IMR-90 (cell line): ENCODE results near the gene ADAMTS8. TPM values are rescaled to one million over a fixed set of nuclear protein-coding genes. Genes with fewer than 3 reads are reported as not detected.
A peak's percentile ranks its signal among the peaks of the same experiment; 100 is the strongest.

ENCODE experiments used
- ATAC-seq: fragments of 200-7000 bp; cut with Tn5 transposase; 2 replicates; pipeline ENCODE4 v1.9.1; 2020; ENCODE audit warnings: low read depth, mild to moderate bottlenecking, moderate library complexity
- BruUV-seq: library from RNA; stranded (reverse); fragments of 400-500 nt; replicated peaks from 2 replicates; lab custom pipeline; 2021; lab: Mats Ljungman, UMichigan
- CTCF ChIA-PET: fragments of 300-600 bp; formaldehyde crosslinking; extraction: SDS; loops from one replicate; lab custom pipeline; 2021; ENCODE audit warnings: antibody characterized with exemption; lab: Yijun Ruan, JAX
- POLR2A ChIA-PET: fragments of 300-600 bp; sonication (Branson Sonifier 250); formaldehyde crosslinking; loops from one replicate; lab custom pipeline; 2022; ENCODE audit warnings: antibody characterized with exemption; ENCODE audit not compliant: unreplicated experiment; lab: Charles Lee
- DNase-seq: peaks from one replicate; pipeline ENCODE4 v3.0.0; 2013
- H2AFZ ChIP-seq: replicated peaks from 2 replicates; pipeline ENCODE3; 2013; ENCODE audit warnings: low read length, mild to moderate bottlenecking; ENCODE audit not compliant: poor library complexity
- H2AK5ac ChIP-seq: 2 replicates; pipeline ENCODE4 v1.6.1; 2013; ENCODE audit warnings: low read depth, low read length, inconsistent platforms
- H2AK9ac ChIP-seq: replicated peaks from 2 replicates; pipeline ENCODE3; 2013; ENCODE audit warnings: mild to moderate bottlenecking, low read depth, low read length, moderate library complexity; ENCODE audit not compliant: poor library complexity
- H2BK120ac ChIP-seq: 2 replicates; pipeline ENCODE4 v1.6.1; 2013; ENCODE audit warnings: low read depth, low read length, inconsistent platforms
- H2BK15ac ChIP-seq: 3 replicates; pipeline ENCODE4 v1.6.1; 2013; ENCODE audit warnings: low read depth, low read length, inconsistent platforms
- H2BK20ac ChIP-seq: 2 replicates; pipeline ENCODE4 v1.6.1; 2013; ENCODE audit warnings: low read depth, mild to moderate bottlenecking, inconsistent platforms, low read length, moderate library complexity
- H2BK5ac ChIP-seq: 2 replicates; pipeline ENCODE4 v1.6.1; 2013; ENCODE audit warnings: mild to moderate bottlenecking, low read depth, low read length, inconsistent platforms; ENCODE audit not compliant: poor library complexity, severe bottlenecking
- H3K14ac ChIP-seq: replicated peaks from 2 replicates; pipeline ENCODE4 v1.6.1; 2013; ENCODE audit warnings: low read depth, low read length, inconsistent platforms
- H3K18ac ChIP-seq: 2 replicates; pipeline ENCODE4 v1.6.1; 2013; ENCODE audit warnings: low read depth, low read length, control low read depth
- H3K23ac ChIP-seq: 2 replicates; pipeline ENCODE4 v1.6.1; 2013; ENCODE audit warnings: low read depth, low read length, inconsistent platforms
- H3K27ac ChIP-seq: 2 replicates; pipeline ENCODE4 v1.5.1; 2013; ENCODE audit warnings: mild to moderate bottlenecking, control low read depth, low read length; ENCODE audit not compliant: insufficient read depth
- H3K27me3 ChIP-seq: 2 replicates; pipeline ENCODE4 v1.6.1; 2013; ENCODE audit warnings: low read length; ENCODE audit not compliant: control insufficient read depth, insufficient read depth
- H3K36me3 ChIP-seq: 2 replicates; pipeline ENCODE4 v1.6.1; 2013; ENCODE audit warnings: low read length, mixed read lengths; ENCODE audit not compliant: control insufficient read depth, insufficient read depth
- H3K4ac ChIP-seq: 2 replicates; pipeline ENCODE4 v1.6.1; 2013; ENCODE audit warnings: low read depth, low read length, inconsistent platforms
- H3K4me1 ChIP-seq: 2 replicates; pipeline ENCODE4 v1.6.1; 2013; ENCODE audit warnings: low read length, mixed read lengths; ENCODE audit not compliant: control insufficient read depth, insufficient read depth
- H3K4me2 ChIP-seq: 2 replicates; pipeline ENCODE4 v1.6.1; 2013; ENCODE audit warnings: low read depth, mild to moderate bottlenecking, control low read depth, low read length, moderate library complexity
- H3K4me3 ChIP-seq: 2 replicates; pipeline ENCODE4 v1.5.1; 2013; ENCODE audit warnings: low read depth, mild to moderate bottlenecking, control low read depth, low read length, moderate library complexity; ENCODE audit not compliant: insufficient read depth
- H3K56ac ChIP-seq: 2 replicates; pipeline ENCODE4 v1.6.1; 2013; ENCODE audit warnings: low read length, inconsistent platforms; ENCODE audit not compliant: insufficient read depth; ENCODE audit errors: extremely low read depth
- H3K79me1 ChIP-seq, 2 experiments: 2 replicates each; pipeline ENCODE4 v1.6.1; 2013; ENCODE audit warnings: low read length in 2 of 2, inconsistent platforms in 1 of 2, low read depth in 1 of 2
- H3K9ac ChIP-seq: 2 replicates; pipeline ENCODE4 v1.6.1; 2013; ENCODE audit warnings: low read depth, low read length, control low read depth
- H3K9me1 ChIP-seq: 2 replicates; pipeline ENCODE4 v1.6.1; 2013; ENCODE audit warnings: low read length, inconsistent platforms; ENCODE audit not compliant: insufficient read depth
- H3K9me3 ChIP-seq: 2 replicates; pipeline ENCODE4 v1.6.1; 2013; ENCODE audit warnings: low read length; ENCODE audit not compliant: control insufficient read depth, insufficient read depth
- H4K20me1 ChIP-seq: 2 replicates; pipeline ENCODE4 v1.6.1; 2013; ENCODE audit warnings: low read length, inconsistent platforms; ENCODE audit not compliant: insufficient read depth
- H4K5ac ChIP-seq: 2 replicates; pipeline ENCODE4 v1.6.1; 2013; ENCODE audit warnings: mild to moderate bottlenecking, low read depth, low read length, control low read depth
- H4K8ac ChIP-seq, 2 experiments: 2 replicates each; pipeline ENCODE4 v1.6.1; 2013; ENCODE audit warnings: low read depth in 2 of 2, low read length in 2 of 2, control low read depth in 1 of 2, inconsistent platforms in 1 of 2
- H4K91ac ChIP-seq: 2 replicates; pipeline ENCODE4 v1.6.1; 2013; ENCODE audit warnings: low read depth, low read length, inconsistent platforms; ENCODE audit not compliant: insufficient read depth
- BHLHE40 ChIP-seq: fragments of 150-350 bp; IDR thresholded peaks from 2 replicates; pipeline ENCODE4 v1.6.1; 2016; ENCODE audit warnings: mild to moderate bottlenecking, low read depth, low read length
- FOS ChIP-seq: fragments of 150-350 bp; IDR thresholded peaks from 2 replicates; pipeline ENCODE4 v1.6.1; 2016; ENCODE audit warnings: low read depth, low read length
- NFE2L2 ChIP-seq: fragments of 150-350 bp; IDR thresholded peaks from 2 replicates; pipeline ENCODE4 v1.6.1; 2016; ENCODE audit warnings: low read depth, mild to moderate bottlenecking, low read length
- RAD21 ChIP-seq: IDR thresholded peaks from 2 replicates; pipeline ENCODE4 v1.6.1; 2012; ENCODE audit warnings: low read length, improper control_type of control experiment
- RCOR1 ChIP-seq: IDR thresholded peaks from 2 replicates; pipeline ENCODE4 v1.6.1; 2012; ENCODE audit warnings: mild to moderate bottlenecking, low read length, improper control_type of control experiment; ENCODE audit not compliant: insufficient replicate concordance
- WGBS, 2 experiments: methylation state at CpG; one replicate each; pipeline versions ENCODE4 v1.1.5 to v1.1.7; 2013; ENCODE audit warnings: missing lambda C conversion rate in 2 of 2; ENCODE audit not compliant: insufficient read length in 1 of 2; ENCODE audit errors: extremely low coverage in 2 of 2; 5-methylcytosine and 5-hydroxymethylcytosine counted together
- dilution Hi-C: fragments of 300-500 bp; cut with HindIII; formaldehyde crosslinking; loops from one replicate; pipeline ENCODE4 v1.14.3; 2018; ENCODE audit warnings: low sequenced_read_pairs; ENCODE audit not compliant: unreplicated experiment
- in situ Hi-C: fragments of 300-500 bp; cut with MboI; formaldehyde crosslinking; loops from 3 replicates; pipeline ENCODE4 v1.14.3; 2019; ENCODE audit warnings: low sequenced_read_pairs, inconsistent platforms, mixed read lengths
- intact Hi-C: fragments of 100-400 bp; cut with micrococcal nuclease; formaldehyde crosslinking; loops from 2 replicates; pipeline ENCODE4 v1.10.0; 2022
- polyA plus RNA-seq, 3 experiments: library from polyadenylated mRNA; depleted of rRNA; stranded (reverse); fragments of >200 nt; gene quantifications; 2 replicates each; pipeline ENCODE4 v1.2.3, GENCODE V29; 2012; ENCODE audit warnings: low replicate concordance in 1 of 3
- total RNA-seq: library from RNA; depleted of rRNA; stranded (reverse); fragments of >200 nt; gene quantifications from 2 replicates; pipeline ENCODE4 v1.2.3, GENCODE V29; 2012
- TF ChIP-seq, protein P1 (sequence below): conservative IDR thresholded peaks from 2 replicates; pipeline ENCODE4 v1.5.1; 2012; ENCODE audit warnings: mild to moderate bottlenecking, low read depth, low read length, improper control_type of control experiment

ADAMTS8 gene
- total and polyA plus RNA-seq, 2 of the 4 experiments (the other 2 are of a cell fraction): under 0.01 to 0.60 TPM

DNA sequence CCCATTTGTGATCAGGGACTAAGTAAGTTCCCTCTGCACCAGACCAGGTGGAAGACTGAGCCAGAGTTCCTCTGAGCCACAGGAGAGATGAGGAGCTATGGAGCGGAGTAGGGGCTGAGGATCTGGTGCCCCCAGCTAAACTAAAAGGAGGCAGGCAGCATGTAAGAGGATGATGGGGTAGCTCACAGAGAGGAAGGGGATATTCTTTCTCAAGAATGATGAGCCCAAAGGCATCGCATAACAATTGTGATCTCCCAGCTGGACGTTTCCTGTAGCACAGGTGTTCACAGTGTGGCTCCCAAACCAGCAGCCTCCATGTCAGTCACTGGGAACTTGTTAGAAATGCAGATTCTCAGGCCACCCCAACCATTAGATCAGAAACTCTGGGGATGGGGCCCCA is 24.4 kb downstream of the ADAMTS8 start:
- H3K36me3 ChIP-seq: peaks cover 2% of the 10 kb centered on the region; the same call in 1 of the 2 replicates
- peak overlapping the region; percentile 95 for H2AK5ac ChIP-seq
- no peaks in the 10 kb centered on the region for H3K27me3 ChIP-seq
- H3K4me2 ChIP-seq: peak overlapping the region; percentile 56
- in situ Hi-C loops: loop anchor here (25.0 kb wide), 2 partner anchors 1483 to 1658 kb away; no protein-coding TSS in a partner anchor
- dilution Hi-C loops: no loop called here
- H3K23ac ChIP-seq: peak overlapping the region; percentile 79
- peak overlapping the region; percentile 13 for H2AFZ ChIP-seq
- H2AK9ac ChIP-seq: peak overlapping the region; percentile 77
- H4K8ac ChIP-seq: peak overlapping the region; percentile 1 to 72; a peak in 2 of 4 replicates
- peak overlapping the region; percentile 33; the same call in 2 of the 3 replicates for H2BK15ac ChIP-seq
- CTCF ChIA-PET: interaction anchor here (1.5 kb wide), 1 partner anchor 13 kb away, joined by 3 read pairs; no protein-coding TSS in a partner anchor
- peak overlapping the region; percentile 51; the same call in 1 of the 2 replicates for H3K9ac ChIP-seq
- 100% methylated on average over 2 of the region's 3 CpGs; no CpG with 5 or more reads in 1 of the 2 experiments for WGBS, 2 experiments
- TF ChIP-seq NFE2L2: no peak
- no peak for TF ChIP-seq BHLHE40
- TF ChIP-seq FOS: no peak
- no peak for TF ChIP-seq RCOR1
- no peak for TF ChIP-seq RAD21
- TF ChIP-seq, protein P1, sequence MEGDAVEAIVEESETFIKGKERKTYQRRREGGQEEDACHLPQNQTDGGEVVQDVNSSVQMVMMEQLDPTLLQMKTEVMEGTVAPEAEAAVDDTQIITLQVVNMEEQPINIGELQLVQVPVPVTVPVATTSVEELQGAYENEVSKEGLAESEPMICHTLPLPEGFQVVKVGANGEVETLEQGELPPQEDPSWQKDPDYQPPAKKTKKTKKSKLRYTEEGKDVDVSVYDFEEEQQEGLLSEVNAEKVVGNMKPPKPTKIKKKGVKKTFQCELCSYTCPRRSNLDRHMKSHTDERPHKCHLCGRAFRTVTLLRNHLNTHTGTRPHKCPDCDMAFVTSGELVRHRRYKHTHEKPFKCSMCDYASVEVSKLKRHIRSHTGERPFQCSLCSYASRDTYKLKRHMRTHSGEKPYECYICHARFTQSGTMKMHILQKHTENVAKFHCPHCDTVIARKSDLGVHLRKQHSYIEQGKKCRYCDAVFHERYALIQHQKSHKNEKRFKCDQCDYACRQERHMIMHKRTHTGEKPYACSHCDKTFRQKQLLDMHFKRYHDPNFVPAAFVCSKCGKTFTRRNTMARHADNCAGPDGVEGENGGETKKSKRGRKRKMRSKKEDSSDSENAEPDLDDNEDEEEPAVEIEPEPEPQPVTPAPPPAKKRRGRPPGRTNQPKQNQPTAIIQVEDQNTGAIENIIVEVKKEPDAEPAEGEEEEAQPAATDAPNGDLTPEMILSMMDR: no peak
- peak overlapping the region; percentile 85 for H3K4ac ChIP-seq
- H4K20me1 ChIP-seq: peaks cover 5% of the 10 kb centered on the region; the same call in 1 of the 2 replicates
- H3K9me1 ChIP-seq: peaks cover 35% of the 10 kb centered on the region
- peak overlapping the region; percentile 96 for H3K27ac ChIP-seq
- H3K4me1 ChIP-seq: peaks cover 35% of the 10 kb centered on the region
- no peak for ATAC-seq
- no peaks in the 10 kb centered on the region for H3K9me3 ChIP-seq
- H4K91ac ChIP-seq: peak overlapping the region; percentile 94
- H2BK120ac ChIP-seq: peak overlapping the region; percentile 96
- no peak for DNase-seq
- H2BK5ac ChIP-seq: peak overlapping the region; percentile 99
- POLR2A ChIA-PET: interaction anchor here (1.4 kb wide), 1 partner anchor 14 kb away, joined by 3 read pairs; no protein-coding TSS in a partner anchor
- intact Hi-C loops: loop anchor here (1.0 kb wide), 1 partner anchor 14 kb away; no protein-coding TSS in a partner anchor
- 0 out of 2 replicates have a peak overlapping the region, but pooled peaks have one; percentile 6 for H3K56ac ChIP-seq
- H2BK20ac ChIP-seq: peak overlapping the region; percentile 91
- no peak overlapping the region for H3K4me3 ChIP-seq
- peak overlapping the region; percentile 90 for H4K5ac ChIP-seq
- BruUV-seq: TSS peak; percentile 73
- no peaks in the 10 kb centered on the region for H3K79me1 ChIP-seq
- peak overlapping the region; percentile 66 for H3K18ac ChIP-seq
- peak overlapping the region; percentile 75 for H3K14ac ChIP-seq
